HL-60 (cell line): ENCODE measurements around the gene DTNA.

Experiments used
- CTCF ChIP-seq: IDR thresholded peaks from one replicate; pipeline ENCODE4 v1.5.1; 2011; ENCODE audit warnings: low read length, control low read depth, inconsistent platforms; ENCODE audit not compliant: insufficient read depth
- REST ChIP-seq: IDR thresholded peaks from 2 replicates; pipeline ENCODE4 v1.6.1; 2012; ENCODE audit warnings: low read depth; ENCODE audit not compliant: insufficient replicate concordance

- TF ChIP-seq REST (no peak), CTCF (no peak)
Observed at GRCh38 chr18:34859496-34859895, 149.4 kb downstream of the DTNA start.
